ENCODE data around the gene ACBD4. TPM values are rescaled to one million over a fixed set of nuclear protein-coding genes. Genes with fewer than 3 reads are reported as not detected.
A peak's percentile ranks its signal among the peaks of the same experiment; 100 is the strongest.

The ACBD4 gene
- total and polyA plus RNA-seq, 2 of the 13 experiments (the other 11 are each of a cell fraction or from before 2014, with no cell fraction given) = 16.1 to 26.9 TPM

DNA sequence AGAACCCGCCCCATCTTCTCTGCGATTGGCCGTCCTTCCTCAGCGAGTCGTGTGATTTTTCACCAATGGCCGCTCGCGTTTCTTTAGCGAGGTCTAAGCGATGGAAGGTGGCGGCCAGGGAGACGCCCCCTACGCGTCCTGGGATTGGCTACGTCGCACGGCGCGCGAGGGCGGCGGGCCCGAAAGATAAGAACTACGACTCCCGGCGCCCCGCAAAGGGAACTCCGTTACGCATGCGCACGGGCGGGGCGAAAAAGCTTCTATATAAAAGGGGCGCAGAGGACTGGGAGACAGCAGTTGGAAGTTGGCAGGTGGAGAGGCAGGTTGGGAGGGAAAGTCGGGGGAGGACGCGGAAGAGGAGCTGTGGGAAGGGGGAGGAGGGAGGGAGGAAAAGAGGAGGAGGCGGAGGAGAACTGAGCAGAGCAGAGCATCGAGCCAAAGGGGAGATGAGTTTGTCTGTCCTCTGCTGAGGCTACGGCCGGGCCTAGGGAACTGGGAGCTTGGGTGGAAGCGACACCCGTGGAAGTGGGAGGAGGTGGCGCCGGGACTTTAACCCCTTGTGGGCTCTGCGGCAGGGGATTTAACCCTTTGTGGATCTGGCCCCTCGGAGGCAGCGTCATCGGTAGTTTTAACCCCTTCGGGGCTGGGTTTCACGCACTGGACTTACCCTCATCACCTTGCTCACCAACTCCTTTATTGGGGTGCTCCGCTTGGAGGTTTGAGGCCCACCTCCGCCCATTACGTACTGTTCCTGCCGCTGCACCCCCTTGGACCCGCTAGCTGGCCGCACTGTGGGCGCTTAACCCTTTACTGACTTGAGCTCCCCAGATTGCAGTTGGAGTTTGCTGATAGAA is 12.9 kb downstream of the ACBD4 start, which contains the start of gene HEXIM1 (continued):
- TF ChIP-seq, protein P1, sequence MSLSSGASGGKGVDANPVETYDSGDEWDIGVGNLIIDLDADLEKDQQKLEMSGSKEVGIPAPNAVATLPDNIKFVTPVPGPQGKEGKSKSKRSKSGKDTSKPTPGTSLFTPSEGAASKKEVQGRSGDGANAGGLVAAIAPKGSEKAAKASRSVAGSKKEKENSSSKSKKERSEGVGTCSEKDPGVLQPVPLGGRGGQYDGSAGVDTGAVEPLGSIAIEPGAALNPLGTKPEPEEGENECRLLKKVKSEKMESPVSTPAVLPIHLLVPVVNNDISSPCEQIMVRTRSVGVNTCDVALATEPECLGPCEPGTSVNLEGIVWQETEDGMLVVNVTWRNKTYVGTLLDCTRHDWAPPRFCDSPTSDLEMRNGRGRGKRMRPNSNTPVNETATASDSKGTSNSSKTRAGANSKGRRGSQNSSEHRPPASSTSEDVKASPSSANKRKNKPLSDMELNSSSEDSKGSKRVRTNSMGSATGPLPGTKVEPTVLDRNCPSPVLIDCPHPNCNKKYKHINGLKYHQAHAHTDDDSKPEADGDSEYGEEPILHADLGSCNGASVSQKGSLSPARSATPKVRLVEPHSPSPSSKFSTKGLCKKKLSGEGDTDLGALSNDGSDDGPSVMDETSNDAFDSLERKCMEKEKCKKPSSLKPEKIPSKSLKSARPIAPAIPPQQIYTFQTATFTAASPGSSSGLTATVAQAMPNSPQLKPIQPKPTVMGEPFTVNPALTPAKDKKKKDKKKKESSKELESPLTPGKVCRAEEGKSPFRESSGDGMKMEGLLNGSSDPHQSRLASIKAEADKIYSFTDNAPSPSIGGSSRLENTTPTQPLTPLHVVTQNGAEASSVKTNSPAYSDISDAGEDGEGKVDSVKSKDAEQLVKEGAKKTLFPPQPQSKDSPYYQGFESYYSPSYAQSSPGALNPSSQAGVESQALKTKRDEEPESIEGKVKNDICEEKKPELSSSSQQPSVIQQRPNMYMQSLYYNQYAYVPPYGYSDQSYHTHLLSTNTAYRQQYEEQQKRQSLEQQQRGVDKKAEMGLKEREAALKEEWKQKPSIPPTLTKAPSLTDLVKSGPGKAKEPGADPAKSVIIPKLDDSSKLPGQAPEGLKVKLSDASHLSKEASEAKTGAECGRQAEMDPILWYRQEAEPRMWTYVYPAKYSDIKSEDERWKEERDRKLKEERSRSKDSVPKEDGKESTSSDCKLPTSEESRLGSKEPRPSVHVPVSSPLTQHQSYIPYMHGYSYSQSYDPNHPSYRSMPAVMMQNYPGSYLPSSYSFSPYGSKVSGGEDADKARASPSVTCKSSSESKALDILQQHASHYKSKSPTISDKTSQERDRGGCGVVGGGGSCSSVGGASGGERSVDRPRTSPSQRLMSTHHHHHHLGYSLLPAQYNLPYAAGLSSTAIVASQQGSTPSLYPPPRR (CRISPR knock-in tag; IDR thresholded peaks at IDR 0.05; ENCODE audit: borderline replicate concordance) = peak; percentile 52
- TF ChIP-seq ZNF232 (CRISPR knock-in tag; IDR thresholded peaks at IDR 0.05; ENCODE audit: borderline replicate concordance) (peak; percentile 91; the same call in 1 of the 2 replicates), ATF7-NPFF (CRISPR knock-in tag; IDR thresholded peaks at IDR 0.05; ENCODE audit: low read depth) (peak; percentile 97), MEF2D (CRISPR knock-in tag; IDR thresholded peaks at IDR 0.05) (peak; percentile 72; the same call in 1 of the 2 replicates), ZNF879 (CRISPR knock-in tag; IDR thresholded peaks at IDR 0.05) (no peak), ZNF747 (CRISPR knock-in tag; IDR thresholded peaks at IDR 0.05; ENCODE audit: borderline replicate concordance) (peak; percentile 91), SMARCE1 (IDR thresholded peaks at IDR 0.05; ENCODE audit: borderline replicate concordance) (no peak), SOX5 (CRISPR knock-in tag; IDR thresholded peaks at IDR 0.05; ENCODE audit: borderline replicate concordance) (peak; percentile 41; the same call in 1 of the 2 replicates), KMT2A (CRISPR knock-in tag; IDR thresholded peaks at IDR 0.05) (peak; percentile 50; the same call in 1 of the 2 replicates), REL (CRISPR knock-in tag; conservative IDR thresholded peaks at IDR 0.05) (no peak)
- TF ChIP-seq, protein P2, sequence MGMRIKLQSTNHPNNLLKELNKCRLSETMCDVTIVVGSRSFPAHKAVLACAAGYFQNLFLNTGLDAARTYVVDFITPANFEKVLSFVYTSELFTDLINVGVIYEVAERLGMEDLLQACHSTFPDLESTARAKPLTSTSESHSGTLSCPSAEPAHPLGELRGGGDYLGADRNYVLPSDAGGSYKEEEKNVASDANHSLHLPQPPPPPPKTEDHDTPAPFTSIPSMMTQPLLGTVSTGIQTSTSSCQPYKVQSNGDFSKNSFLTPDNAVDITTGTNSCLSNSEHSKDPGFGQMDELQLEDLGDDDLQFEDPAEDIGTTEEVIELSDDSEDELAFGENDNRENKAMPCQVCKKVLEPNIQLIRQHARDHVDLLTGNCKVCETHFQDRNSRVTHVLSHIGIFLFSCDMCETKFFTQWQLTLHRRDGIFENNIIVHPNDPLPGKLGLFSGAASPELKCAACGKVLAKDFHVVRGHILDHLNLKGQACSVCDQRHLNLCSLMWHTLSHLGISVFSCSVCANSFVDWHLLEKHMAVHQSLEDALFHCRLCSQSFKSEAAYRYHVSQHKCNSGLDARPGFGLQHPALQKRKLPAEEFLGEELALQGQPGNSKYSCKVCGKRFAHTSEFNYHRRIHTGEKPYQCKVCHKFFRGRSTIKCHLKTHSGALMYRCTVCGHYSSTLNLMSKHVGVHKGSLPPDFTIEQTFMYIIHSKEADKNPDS (CRISPR knock-in tag; IDR thresholded peaks at IDR 0.05) = no peak
- TF ChIP-seq, protein P3, sequence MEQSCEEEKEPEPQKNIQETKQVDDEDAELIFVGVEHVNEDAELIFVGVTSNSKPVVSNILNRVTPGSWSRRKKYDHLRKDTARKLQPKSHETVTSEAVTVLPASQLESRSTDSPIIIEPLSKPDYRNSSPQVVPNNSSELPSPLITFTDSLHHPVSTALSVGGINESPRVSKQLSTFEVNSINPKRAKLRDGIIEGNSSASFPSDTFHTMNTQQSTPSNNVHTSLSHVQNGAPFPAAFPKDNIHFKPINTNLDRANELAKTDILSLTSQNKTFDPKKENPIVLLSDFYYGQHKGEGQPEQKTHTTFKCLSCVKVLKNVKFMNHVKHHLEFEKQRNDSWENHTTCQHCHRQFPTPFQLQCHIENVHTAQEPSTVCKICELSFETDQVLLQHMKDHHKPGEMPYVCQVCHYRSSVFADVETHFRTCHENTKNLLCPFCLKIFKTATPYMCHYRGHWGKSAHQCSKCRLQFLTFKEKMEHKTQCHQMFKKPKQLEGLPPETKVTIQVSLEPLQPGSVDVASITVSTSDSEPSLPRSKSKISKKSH (CRISPR knock-in tag; IDR thresholded peaks at IDR 0.05; ENCODE audit: borderline replicate concordance) = peak; percentile 97
- TF ChIP-seq, protein P4, sequence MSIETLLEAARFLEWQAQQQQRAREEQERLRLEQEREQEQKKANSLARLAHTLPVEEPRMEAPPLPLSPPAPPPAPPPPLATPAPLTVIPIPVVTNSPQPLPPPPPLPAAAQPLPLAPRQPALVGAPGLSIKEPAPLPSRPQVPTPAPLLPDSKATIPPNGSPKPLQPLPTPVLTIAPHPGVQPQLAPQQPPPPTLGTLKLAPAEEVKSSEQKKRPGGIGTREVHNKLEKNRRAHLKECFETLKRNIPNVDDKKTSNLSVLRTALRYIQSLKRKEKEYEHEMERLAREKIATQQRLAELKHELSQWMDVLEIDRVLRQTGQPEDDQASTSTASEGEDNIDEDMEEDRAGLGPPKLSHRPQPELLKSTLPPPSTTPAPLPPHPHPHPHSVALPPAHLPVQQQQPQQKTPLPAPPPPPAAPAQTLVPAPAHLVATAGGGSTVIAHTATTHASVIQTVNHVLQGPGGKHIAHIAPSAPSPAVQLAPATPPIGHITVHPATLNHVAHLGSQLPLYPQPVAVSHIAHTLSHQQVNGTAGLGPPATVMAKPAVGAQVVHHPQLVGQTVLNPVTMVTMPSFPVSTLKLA (IDR thresholded peaks at IDR 0.05) = peak; percentile 59
- TF ChIP-seq, protein P5, sequence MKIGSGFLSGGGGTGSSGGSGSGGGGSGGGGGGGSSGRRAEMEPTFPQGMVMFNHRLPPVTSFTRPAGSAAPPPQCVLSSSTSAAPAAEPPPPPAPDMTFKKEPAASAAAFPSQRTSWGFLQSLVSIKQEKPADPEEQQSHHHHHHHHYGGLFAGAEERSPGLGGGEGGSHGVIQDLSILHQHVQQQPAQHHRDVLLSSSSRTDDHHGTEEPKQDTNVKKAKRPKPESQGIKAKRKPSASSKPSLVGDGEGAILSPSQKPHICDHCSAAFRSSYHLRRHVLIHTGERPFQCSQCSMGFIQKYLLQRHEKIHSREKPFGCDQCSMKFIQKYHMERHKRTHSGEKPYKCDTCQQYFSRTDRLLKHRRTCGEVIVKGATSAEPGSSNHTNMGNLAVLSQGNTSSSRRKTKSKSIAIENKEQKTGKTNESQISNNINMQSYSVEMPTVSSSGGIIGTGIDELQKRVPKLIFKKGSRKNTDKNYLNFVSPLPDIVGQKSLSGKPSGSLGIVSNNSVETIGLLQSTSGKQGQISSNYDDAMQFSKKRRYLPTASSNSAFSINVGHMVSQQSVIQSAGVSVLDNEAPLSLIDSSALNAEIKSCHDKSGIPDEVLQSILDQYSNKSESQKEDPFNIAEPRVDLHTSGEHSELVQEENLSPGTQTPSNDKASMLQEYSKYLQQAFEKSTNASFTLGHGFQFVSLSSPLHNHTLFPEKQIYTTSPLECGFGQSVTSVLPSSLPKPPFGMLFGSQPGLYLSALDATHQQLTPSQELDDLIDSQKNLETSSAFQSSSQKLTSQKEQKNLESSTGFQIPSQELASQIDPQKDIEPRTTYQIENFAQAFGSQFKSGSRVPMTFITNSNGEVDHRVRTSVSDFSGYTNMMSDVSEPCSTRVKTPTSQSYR (CRISPR knock-in tag; IDR thresholded peaks at IDR 0.05; ENCODE audit: borderline replicate concordance) = peak; percentile 77
